Lower leg skin (tissue), 3 donors: ENCODE measurements around the gene CNTNAP5.

ENCODE experiments used
- POLR2A ChIP-seq, 2 donors: fragments of 450-650 bp; IDR thresholded peaks; one replicate each; pipeline ENCODE4 v1.6.1; 2016 to 2017; ENCODE audit warnings: antibody characterized with exemption in 2 of 2, mild to moderate bottlenecking in 1 of 2, moderate library complexity in 1 of 2
- TF ChIP-seq, protein P1 (sequence below), 3 donors: fragments of 450-650 bp; IDR thresholded peaks; one replicate each; pipeline ENCODE4 v1.5.1; 2016; ENCODE audit warnings: antibody characterized with exemption in 3 of 3, mild to moderate bottlenecking in 3 of 3, moderate library complexity in 2 of 3

DNA sequence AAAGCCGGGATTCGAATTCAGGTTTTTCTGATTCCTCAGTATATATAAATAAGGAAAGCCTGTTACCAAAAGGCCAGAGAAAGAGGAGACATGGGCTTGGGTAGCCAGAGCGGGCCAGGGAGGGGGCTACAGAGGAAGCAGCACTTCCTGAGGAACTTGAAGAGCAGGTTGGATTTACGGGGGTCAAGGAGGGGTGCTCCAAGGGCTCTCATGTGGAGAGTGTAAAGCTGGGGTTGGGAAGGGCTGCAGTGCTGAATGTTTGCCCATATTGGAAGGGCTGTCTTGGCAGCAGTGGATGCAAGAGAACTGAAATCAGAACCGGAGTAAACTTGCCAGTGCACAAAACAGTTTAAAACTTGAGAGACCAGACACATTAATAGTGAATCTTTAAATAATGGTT lies 511.5 kb downstream of the CNTNAP5 start:
- TF ChIP-seq, protein P1, sequence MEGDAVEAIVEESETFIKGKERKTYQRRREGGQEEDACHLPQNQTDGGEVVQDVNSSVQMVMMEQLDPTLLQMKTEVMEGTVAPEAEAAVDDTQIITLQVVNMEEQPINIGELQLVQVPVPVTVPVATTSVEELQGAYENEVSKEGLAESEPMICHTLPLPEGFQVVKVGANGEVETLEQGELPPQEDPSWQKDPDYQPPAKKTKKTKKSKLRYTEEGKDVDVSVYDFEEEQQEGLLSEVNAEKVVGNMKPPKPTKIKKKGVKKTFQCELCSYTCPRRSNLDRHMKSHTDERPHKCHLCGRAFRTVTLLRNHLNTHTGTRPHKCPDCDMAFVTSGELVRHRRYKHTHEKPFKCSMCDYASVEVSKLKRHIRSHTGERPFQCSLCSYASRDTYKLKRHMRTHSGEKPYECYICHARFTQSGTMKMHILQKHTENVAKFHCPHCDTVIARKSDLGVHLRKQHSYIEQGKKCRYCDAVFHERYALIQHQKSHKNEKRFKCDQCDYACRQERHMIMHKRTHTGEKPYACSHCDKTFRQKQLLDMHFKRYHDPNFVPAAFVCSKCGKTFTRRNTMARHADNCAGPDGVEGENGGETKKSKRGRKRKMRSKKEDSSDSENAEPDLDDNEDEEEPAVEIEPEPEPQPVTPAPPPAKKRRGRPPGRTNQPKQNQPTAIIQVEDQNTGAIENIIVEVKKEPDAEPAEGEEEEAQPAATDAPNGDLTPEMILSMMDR (IDR thresholded peaks at IDR 0.05), result no peak
- no peak for TF ChIP-seq POLR2A (IDR thresholded peaks at IDR 0.05)
